SK-N-MC (cell line): ENCODE results near the gene IL36G.

Experiments used
- DNase-seq: peaks from one replicate; pipeline ENCODE4 v3.0.0-alpha.2; 2011; ENCODE audit warnings: low read depth, low spot score
- H3K27ac ChIP-seq: fragments of 200-600 bp; sonication (generic); 2 replicates; pipeline ENCODE4 v1.5.1; 2016; ENCODE audit warnings: mixed run types
- H3K36me3 ChIP-seq: fragments of 200-600 bp; sonication (generic); 2 replicates; pipeline ENCODE4 v1.6.1; 2017; ENCODE audit warnings: antibody characterized with exemption, low read length, mixed read lengths; ENCODE audit not compliant: insufficient read depth
- H3K4me3 ChIP-seq: fragments of 200-600 bp; sonication (generic); 2 replicates; pipeline ENCODE4 v1.5.1; 2016
- H3K9ac ChIP-seq: fragments of 200-600 bp; sonication (generic); 2 replicates; pipeline ENCODE4 v1.8.0; 2017; ENCODE audit warnings: mixed run types, mixed read lengths; ENCODE audit not compliant: insufficient read length
- H3K9me3 ChIP-seq: fragments of 200-600 bp; sonication (generic); 2 replicates; pipeline ENCODE4 v1.6.1; 2017; ENCODE audit warnings: low read depth, mild to moderate bottlenecking, antibody characterized with exemption, low read length, moderate library complexity, mixed read lengths
- EZH2 ChIP-seq: fragments of 200-600 bp; sonication (generic); IDR thresholded peaks from one replicate; pipeline ENCODE4 v1.6.1; 2017; ENCODE audit warnings: antibody characterized with exemption
- FOXP2 ChIP-seq: optimal IDR thresholded peaks from 2 replicates; pipeline ENCODE3; 2011; ENCODE audit warnings: mild to moderate bottlenecking, moderate library complexity; ENCODE audit not compliant: insufficient read depth; ENCODE audit errors: extremely low read length, control extremely low read depth
- POLR2AphosphoS5 ChIP-seq: IDR thresholded peaks from 2 replicates; pipeline ENCODE4 v1.6.1; 2012; ENCODE audit warnings: mild to moderate bottlenecking, low read depth, low read length, borderline replicate concordance

The IL36G gene

DNA sequence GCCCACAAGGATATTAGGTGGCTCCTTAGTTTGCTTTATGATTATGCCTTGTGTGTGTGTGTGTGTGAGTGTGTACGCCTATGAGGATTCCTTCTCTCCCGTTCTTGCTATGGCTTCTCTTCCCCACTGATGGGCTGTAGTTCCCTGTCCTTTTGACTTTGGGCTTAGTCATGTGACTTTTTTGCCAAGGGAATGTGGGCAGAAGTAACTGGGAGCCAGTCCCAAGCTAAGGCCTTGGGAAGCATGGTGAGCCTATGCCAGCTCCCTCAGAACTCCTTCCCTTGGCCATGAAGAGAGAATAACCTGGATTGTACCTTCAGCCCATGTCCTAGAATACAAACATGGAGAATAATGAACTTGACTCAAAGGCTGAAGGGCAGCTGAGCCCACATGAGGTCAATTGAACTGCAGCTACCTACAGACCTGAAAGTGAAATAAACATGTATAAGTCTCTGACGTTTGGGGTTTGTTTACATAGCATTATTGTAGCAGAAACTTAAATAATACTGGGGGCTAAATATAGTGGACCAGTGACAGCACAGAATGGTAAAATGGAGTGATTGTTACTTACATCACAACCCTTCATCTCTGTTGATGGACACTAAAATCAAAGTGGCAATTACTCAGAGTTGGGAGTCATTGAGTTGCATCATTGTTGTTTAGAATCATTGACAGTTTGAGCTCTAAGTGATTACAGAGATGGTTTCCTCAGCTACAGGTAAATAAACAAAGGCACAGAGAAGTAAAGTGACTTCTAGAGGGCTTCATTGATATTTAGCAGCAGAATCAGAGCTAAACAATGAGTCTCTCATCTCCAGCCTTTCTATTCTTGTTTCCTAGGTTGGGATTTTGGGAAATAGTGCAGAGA, 15.3 kb upstream of the IL36G start:
- no peak for DNase-seq
- Histone ChIP-seq H3K9me3 (no peaks in the 10 kb centered on the region), H3K36me3 (no peaks in the 10 kb centered on the region)

DNA sequence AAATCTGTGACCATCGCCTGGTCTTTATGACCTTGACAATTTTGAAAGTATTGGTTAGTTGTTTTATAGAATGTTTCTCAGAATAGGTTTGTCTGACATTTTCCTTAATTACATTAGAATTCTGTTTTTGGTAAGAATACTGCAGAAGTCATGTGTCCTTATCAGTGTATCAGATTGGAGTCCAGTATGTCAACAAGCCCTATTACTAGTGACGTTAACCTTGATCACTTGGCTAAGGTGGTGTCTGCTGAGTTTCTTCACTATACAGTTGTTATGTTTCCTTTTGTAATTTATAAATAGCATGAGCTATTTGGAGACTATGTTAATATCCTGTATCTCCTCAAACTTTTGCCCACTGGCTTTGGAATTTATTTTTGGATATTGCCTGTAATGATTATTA, 10.8 kb upstream of the IL36G start:
- no peak overlapping the region for H3K4me3 ChIP-seq
- H3K9ac ChIP-seq = no peak overlapping the region
- no peaks in the 10 kb centered on the region for H3K9me3 ChIP-seq
- no peak overlapping the region for H3K27ac ChIP-seq
- no peak for DNase-seq
- TF ChIP-seq FOXP2 (no peak), EZH2 (no peak), POLR2AphosphoS5 (no peak)
- H3K36me3 ChIP-seq = no peaks in the 10 kb centered on the region

More for the DNA sequence above, 15.3 kb upstream of the IL36G start:
- TF ChIP-seq EZH2 = no peak
- TF ChIP-seq POLR2AphosphoS5 = no peak
- H3K9ac ChIP-seq = no peak overlapping the region
- no peak overlapping the region for H3K4me3 ChIP-seq
- no peak overlapping the region for H3K27ac ChIP-seq

DNA sequence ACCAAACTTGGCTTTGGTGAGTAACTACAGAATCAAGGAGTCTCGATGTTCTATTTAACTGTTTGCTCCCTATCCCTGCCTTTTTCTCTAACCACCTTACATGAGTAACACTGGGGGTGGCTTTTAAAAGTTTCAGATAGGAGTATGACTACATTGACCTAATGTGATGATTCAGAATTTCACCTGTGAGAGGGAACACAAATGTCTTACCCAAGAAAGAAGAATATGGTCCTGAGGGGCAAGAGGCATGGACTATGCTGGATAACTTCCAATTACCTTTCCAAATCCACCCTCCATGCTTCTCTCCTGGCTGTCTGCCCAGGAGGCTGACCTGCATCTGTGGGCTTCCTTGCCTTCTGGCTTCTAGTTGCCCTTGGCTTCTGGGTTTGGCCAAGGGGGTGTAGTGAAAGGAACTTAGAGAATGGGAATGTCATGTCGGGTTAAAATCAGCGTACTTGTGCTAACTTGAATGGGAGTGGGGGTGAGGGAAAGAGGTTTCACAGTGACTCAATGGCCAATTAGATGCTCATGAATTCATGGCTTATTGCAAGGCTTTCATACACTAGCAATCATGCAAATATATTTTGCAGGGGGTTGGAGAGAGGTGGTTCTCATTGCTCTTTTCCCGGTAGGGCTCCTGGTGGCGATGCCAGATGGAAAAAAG, 5.3 kb upstream of the IL36G start:
- no peak for DNase-seq
- Histone ChIP-seq H3K9ac (no peak overlapping the region), H3K9me3 (no peaks in the 10 kb centered on the region), H3K27ac (no peak overlapping the region), H3K4me3 (no peak overlapping the region), H3K36me3 (no peaks in the 10 kb centered on the region)
- no peak for TF ChIP-seq FOXP2
- TF ChIP-seq POLR2AphosphoS5 = no peak
- TF ChIP-seq EZH2 = no peak

DNA sequence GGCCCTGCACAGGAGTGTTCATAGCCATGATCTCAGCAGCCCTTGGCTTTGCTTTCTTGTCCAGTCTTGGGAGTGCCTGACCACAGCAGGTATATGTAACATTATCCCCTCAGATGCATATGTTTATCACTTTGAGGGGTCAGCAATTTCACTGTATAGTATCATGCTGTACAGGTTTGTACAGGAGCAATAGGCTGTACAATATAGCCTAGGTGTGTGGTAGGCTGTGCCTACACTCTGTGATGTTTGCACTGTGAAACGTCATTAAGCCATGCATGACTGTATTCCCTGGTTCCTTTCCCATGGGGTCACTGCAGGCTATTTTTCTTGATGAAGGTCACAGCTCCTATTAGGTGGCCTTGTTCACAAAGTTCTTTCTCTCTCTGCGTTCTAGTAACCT, 4.7 kb upstream of the IL36G start:
- no peak for TF ChIP-seq FOXP2
- no peak for TF ChIP-seq EZH2
- TF ChIP-seq POLR2AphosphoS5 = no peak
- Histone ChIP-seq H3K4me3 (no peak overlapping the region), H3K9ac (no peak overlapping the region), H3K27ac (no peak overlapping the region), H3K9me3 (no peaks in the 10 kb centered on the region), H3K36me3 (no peaks in the 10 kb centered on the region)
- DNase-seq = no peak

DNA sequence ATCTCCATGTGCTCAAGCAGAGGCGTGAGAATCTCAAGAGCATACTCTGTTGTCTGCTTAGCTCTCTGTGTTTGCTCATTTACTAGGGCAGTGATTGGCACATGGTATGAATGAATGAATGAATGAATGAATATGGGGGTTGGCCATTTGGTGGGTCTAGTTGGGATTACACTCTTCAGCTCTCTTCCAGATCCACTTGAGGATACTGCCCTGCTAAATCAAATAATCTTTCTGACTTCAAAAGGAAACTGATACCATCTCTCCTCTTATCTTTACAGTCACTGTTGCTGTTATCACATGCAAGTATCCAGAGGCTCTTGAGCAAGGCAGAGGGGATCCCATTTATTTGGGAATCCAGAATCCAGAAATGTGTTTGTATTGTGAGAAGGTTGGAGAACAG, 1.9 kb downstream of the IL36G start:
- H3K27ac ChIP-seq = no peak overlapping the region
- no peaks in the 10 kb centered on the region for H3K36me3 ChIP-seq
- no peaks in the 10 kb centered on the region for H3K9me3 ChIP-seq
- no peak overlapping the region for H3K4me3 ChIP-seq
- TF ChIP-seq FOXP2 = no peak
- TF ChIP-seq EZH2 = no peak
- TF ChIP-seq POLR2AphosphoS5 = no peak
- H3K9ac ChIP-seq = no peak overlapping the region
- DNase-seq = no peak

DNA sequence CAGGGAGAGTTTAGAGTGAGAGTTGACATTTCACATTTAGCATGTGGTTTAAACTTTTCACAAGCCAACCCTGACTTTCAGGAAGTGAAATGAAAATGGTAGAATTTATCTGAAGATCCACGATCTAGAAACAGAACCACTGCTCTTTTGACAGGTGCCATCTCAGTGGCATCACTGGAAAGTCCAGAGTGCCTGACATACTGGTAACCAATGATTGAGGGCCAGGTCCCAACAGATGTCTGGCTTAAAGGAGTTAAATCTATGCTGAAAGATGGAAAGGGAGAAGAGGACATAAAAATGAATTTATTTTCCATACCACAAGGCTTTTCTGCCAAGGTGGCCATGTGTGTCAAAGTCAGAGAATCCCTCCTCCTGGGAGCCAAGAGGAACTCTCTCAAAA, 2.7 kb downstream of the IL36G start:
- Histone ChIP-seq H3K36me3 (no peaks in the 10 kb centered on the region), H3K27ac (no peak overlapping the region), H3K4me3 (no peak overlapping the region), H3K9ac (no peak overlapping the region), H3K9me3 (no peaks in the 10 kb centered on the region)
- TF ChIP-seq POLR2AphosphoS5 = no peak
- TF ChIP-seq EZH2 = no peak
- no peak for TF ChIP-seq FOXP2
- no peak for DNase-seq

DNA sequence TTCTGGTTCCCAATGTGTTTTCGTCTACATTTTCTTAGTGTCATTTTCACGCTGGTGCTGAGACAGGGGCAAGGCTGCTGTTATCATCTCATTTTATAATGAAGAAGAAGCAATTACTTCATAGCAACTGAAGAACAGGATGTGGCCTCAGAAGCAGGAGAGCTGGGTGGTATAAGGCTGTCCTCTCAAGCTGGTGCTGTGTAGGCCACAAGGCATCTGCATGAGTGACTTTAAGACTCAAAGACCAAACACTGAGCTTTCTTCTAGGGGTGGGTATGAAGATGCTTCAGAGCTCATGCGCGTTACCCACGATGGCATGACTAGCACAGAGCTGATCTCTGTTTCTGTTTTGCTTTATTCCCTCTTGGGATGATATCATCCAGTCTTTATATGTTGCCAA, 7.3 kb downstream of the IL36G start:
- DNase-seq = no peak
- Histone ChIP-seq H3K9me3 (no peaks in the 10 kb centered on the region), H3K4me3 (no peak overlapping the region), H3K27ac (no peak overlapping the region), H3K36me3 (no peaks in the 10 kb centered on the region), H3K9ac (no peak overlapping the region)
- TF ChIP-seq POLR2AphosphoS5 = no peak
- no peak for TF ChIP-seq EZH2
- TF ChIP-seq FOXP2 = no peak

DNA sequence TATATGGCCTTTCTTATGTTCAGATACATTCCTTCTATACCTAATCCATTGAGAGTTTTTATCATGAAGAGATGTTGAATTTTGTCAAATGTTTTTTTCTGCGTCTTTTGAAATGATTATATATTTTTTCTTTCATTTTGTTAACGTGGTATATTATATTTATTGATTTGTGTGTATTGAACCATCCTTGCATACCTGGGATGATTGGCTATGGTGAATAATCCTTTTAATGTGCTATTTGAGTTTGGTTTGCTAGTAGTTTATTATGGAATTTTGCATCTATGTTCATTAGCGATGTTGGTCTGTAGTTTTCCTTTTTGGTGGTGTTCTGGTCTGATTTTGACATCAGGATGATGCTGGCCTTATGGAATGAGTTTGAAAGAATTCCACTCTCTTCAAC, 11.8 kb downstream of the IL36G start:
- TF ChIP-seq EZH2 (no peak), FOXP2 (no peak), POLR2AphosphoS5 (no peak)
- Histone ChIP-seq H3K27ac (no peak overlapping the region), H3K9ac (no peak overlapping the region), H3K36me3 (no peaks in the 10 kb centered on the region), H3K4me3 (no peak overlapping the region), H3K9me3 (no peaks in the 10 kb centered on the region)
- DNase-seq = no peak
